Kidney capillary endothelial cell (primary cell): ENCODE results near the gene ELOVL5.

Experiments
- DNase-seq: peaks from one replicate; pipeline ENCODE4 v3.0.0-alpha.2; 2018; ENCODE audit warnings: low spot score

Gene ELOVL5

DNA sequence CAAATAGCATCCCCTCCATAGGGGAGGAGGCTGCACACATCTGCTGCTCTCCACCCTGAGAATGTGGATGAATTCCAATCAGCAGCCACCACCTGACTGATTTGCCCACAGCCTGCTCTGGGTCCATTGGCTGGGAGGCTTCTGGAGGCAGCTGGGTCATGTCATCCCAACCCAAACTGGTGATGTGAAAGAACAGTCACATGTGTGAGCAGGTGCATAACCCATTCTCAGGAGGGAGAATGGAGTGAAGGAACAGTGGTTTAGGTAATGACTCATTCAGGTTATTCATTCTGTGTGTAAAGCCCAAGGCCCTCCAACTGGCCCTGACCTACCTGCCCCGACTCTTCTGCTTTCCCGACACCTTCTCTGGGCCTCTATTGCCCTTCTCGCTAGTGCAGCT lies 109.2 kb downstream of the ELOVL5 start:
- DNase-seq: no peak

DNA sequence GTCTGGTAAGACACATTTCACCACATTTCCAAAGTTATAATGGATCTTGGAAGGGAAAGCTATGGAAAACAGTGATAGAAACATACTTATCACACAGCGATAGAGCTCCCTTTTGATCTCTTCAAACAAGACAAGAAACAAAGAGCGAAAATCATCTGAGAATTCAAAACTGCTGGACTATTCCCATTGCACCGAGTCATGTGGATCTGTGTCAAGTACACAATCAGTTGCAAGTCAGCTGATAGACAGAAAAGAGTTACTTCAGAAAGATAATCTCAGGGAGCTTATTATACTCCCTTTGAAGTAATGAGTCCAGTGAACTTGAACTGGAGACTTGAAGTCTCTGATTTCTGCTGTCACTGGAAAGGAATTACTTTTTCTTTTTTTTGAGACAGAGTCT lies 110.4 kb downstream of the ELOVL5 start:
- no peak for DNase-seq

DNA sequence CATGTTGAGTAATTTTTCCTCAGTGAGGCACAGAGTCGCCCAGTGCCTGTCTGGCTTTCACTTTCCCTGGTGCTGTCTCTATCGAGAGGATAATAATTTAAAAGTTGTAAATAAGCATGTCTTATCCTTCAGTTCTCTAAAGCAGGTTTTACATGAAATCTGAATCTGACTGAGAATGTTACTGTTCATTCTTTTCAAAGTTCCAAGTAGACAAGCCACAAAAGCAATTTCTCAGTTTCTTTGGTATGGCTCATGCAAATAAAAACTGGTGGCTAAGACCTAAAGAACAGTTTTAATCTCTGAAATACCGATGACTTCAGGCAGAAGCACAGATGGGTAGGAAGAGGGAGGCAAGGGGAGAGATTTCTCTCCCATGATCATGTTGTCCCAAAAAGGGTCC lies 112.5 kb downstream of the ELOVL5 start:
- DNase-seq: no peak

DNA sequence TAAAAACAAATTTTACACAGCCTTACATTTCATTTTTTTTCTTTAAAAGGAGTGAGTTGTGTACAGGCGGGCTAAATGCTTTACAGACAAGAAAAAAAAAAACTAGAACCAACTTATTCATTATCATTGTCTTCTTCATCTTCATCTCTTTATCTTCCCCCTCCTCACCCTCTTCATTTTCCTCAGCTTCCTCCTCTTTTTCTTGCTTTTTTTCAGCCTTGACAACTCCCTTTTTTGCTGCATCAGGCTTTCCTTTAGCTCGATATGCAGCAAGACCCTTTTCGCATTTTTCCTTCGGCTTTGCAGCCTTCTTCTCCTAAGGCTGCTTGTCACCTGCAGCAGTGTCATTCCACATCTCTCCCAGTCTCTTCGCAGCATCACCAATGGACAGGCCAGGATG lies 113.2 kb downstream of the ELOVL5 start:
- no peak for DNase-seq

DNA sequence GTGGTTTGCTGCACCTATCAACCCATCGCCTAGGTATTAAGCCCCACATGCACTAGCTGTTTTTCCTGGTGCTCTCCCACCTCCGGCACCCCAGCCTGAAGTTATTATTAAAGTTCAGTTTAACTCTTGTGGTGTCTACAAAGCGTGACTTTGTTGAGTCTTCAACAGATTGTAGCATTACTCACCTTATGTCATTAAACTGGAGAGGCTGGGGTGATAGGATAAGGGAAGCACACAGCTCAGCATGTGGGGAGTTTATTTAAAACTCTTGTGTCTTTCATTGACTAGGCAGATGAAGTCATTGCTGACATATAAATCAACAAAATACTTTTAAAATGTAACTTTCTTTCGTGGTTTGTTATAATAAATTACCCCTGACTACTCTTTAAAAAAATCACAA lies 115.4 kb downstream of the ELOVL5 start:
- DNase-seq: no peak

DNA sequence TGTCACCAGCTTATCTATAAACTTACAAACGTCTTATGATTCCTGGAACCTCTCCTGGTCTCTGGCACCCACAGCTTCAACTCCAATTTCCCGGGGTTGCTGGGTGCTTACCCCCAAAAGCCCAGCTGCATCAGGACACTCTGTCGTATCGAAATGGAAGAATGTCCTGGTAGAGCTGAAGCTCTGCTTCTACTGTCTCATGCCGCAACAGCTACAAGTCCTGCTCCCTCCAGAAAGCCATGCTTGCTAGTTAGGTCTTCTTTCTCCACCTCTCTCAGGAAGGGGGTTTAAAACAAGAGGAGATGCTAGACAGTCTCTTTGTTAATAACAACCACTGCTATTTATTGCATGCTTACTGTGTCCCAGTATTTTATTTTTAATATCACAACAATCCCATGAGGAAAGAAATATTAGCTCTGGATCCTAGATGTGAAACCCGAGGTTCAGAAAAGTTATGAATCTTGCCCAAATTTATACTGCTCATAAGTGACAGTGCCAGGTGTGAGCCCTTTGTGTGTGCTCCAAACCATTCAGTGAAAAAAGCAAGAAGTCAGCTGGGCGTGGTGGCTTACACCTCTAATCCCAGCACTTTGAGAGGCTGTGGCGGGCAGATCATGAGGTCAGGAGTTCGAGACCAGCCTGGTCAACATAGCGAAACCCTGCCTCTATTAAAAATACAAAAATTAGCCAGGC lies 117.8 kb downstream of the ELOVL5 start:
- no peak for DNase-seq

DNA sequence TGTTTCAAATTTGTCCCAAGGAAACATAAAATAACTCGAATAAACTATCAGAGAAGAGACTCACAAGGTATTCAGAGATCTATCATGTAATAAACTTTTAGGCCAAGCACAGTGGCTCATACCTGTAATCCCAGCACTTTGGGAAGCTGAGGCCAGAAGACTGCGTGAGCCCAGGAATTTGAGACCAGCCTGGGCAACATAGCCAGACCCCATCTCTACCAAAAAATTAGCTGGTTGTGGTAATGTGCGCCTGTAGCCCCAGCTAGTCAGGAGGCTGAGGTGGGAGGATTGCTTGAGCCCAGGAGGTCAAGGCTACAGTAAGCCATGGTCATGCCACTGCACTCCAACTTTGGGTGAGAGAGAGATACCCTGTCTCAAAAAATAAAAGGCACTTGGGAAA lies 120.9 kb downstream of the ELOVL5 start:
- no peak for DNase-seq

DNA sequence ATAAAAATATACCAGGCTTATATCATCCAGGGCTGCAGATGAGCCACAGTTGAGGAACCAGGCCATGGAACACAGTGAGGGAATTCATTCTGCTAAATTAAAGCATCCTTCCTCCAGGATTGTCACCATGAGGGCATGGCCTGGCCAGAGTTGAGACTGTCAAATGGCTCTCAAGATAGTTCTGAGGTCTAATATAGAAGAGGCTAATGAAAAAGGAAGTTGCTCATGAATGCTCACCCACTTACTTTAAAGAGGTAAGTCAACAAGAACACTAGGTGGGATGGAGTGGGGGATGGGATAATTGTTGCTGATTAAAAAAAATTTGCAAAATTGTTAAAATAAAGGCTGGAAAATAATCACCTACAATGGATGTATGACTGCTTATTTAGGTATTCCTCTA lies 128.1 kb downstream of the ELOVL5 start:
- DNase-seq: no peak
